Peyer's patch (tissue), 4 donors: ENCODE results near the gene TEX28. TPM values are rescaled to one million over a fixed set of nuclear protein-coding genes. Genes with fewer than 3 reads are reported as not detected.
"Not testable (repeated sequence)": the region's sequence is repeated elsewhere in the genome, so short reads cannot be mapped to it uniquely, and the experiment has no call there.

Source experiments
- DNase-seq, 3 donors: peaks; one replicate each; pipeline ENCODE4 v3.0.0-alpha.2; 2017 to 2019
- H3K27ac ChIP-seq, 4 donors: fragments of 200-600 bp; sonication (generic); one replicate each; pipeline ENCODE4 v1.5.1; 2016 to 2019
- H3K27me3 ChIP-seq, 2 donors: fragments of 200-600 bp; sonication (generic); one replicate each; pipeline ENCODE4 v1.5.1; 2019
- H3K36me3 ChIP-seq, 3 donors: fragments of 200-600 bp; sonication (generic); one replicate each; pipeline ENCODE4 v1.5.1; 2016 to 2019
- H3K4me1 ChIP-seq, 4 donors: fragments of 200-600 bp; sonication (generic); one replicate each; pipeline ENCODE4 v1.5.1; 2016 to 2019
- H3K4me3 ChIP-seq, 4 donors: fragments of 200-600 bp; sonication (generic); 1 replicate in 3 of 4; 2 replicates in 1 of 4; pipeline ENCODE4 v1.5.1; 2016 to 2019; ENCODE audit warnings: mild to moderate bottlenecking in 1 of 4
- H3K9me3 ChIP-seq, 4 donors: fragments of 200-600 bp; sonication (generic); one replicate each; pipeline ENCODE4 v1.5.1; 2016 to 2019; ENCODE audit warnings: mild to moderate bottlenecking in 1 of 4
- total RNA-seq, 4 donors: library from RNA; depleted of rRNA; stranded (reverse); fragments of >200 nt; gene quantifications; one replicate each; pipeline ENCODE4 v1.1.0, GENCODE V29; 2016

TEX28 gene
- total RNA-seq, 4 donors from 2014 or later = not detected

GRCh38 chrX:154248076-154248475 lies 46.8 kb downstream of the TEX28 start:
- not testable (repeated sequence) for H3K27ac ChIP-seq, H3K27me3 ChIP-seq, H3K9me3 ChIP-seq, H3K4me1 ChIP-seq, H3K36me3 ChIP-seq, H3K4me3 ChIP-seq, DNase-seq

GRCh38 chrX:154247377-154248045 lies 47.4 kb downstream of the TEX28 start:
- not testable (repeated sequence) for H3K4me1 ChIP-seq, H3K9me3 ChIP-seq, DNase-seq, H3K27ac ChIP-seq, H3K27me3 ChIP-seq, H3K36me3 ChIP-seq, H3K4me3 ChIP-seq

- not testable (repeated sequence) for H3K27ac ChIP-seq, H3K4me1 ChIP-seq, H3K36me3 ChIP-seq, H3K9me3 ChIP-seq, H3K27me3 ChIP-seq, H3K4me3 ChIP-seq
- DNase-seq = peak in 2 of 3 donors; percentile 15 to 20
Observed at GRCh38 chrX:154239982-154240503, 54.9 kb downstream of the TEX28 start.

GRCh38 chrX:154238939-154239559 lies 55.9 kb downstream of the TEX28 start:
- not testable (repeated sequence) for DNase-seq

GRCh38 chrX:154233620-154234019 lies 61.3 kb downstream of the TEX28 start:
- H3K4me3 ChIP-seq, H3K36me3 ChIP-seq, DNase-seq: not testable (repeated sequence)

More at GRCh38 chrX:154238939-154239559, 55.9 kb downstream of the TEX28 start:
- not testable (repeated sequence) for H3K4me1 ChIP-seq, H3K36me3 ChIP-seq, H3K27ac ChIP-seq, H3K27me3 ChIP-seq, H3K9me3 ChIP-seq, H3K4me3 ChIP-seq

GRCh38 chrX:154231443-154231842 lies 63.5 kb downstream of the TEX28 start:
- not testable (repeated sequence) for H3K4me1 ChIP-seq, H3K27me3 ChIP-seq, DNase-seq, H3K27ac ChIP-seq, H3K9me3 ChIP-seq, H3K36me3 ChIP-seq, H3K4me3 ChIP-seq

More at GRCh38 chrX:154233620-154234019, 61.3 kb downstream of the TEX28 start:
- H3K27me3 ChIP-seq, H3K9me3 ChIP-seq, H3K27ac ChIP-seq, H3K4me1 ChIP-seq: not testable (repeated sequence)

- not testable (repeated sequence) for H3K27me3 ChIP-seq, H3K4me3 ChIP-seq, H3K9me3 ChIP-seq, H3K36me3 ChIP-seq, DNase-seq, H3K27ac ChIP-seq, H3K4me1 ChIP-seq
Observed at GRCh38 chrX:154226706-154227105, 68.2 kb downstream of the TEX28 start.

GRCh38 chrX:154225292-154225691 lies 69.6 kb downstream of the TEX28 start:
- not testable (repeated sequence) for H3K9me3 ChIP-seq, H3K4me3 ChIP-seq, DNase-seq, H3K27ac ChIP-seq, H3K36me3 ChIP-seq, H3K27me3 ChIP-seq, H3K4me1 ChIP-seq

Other genes with a start within 250 kb of the TEX28 start
- 100 to 1,000 TPM in 1 of 4 donors, 10 to 100 TPM in 3; 39.8 to 147 (median 55.4) TPM for gene MECP2, start 197.4 kb downstream of the TEX28 start, total RNA-seq
- gene OPN1LW, start 150.9 kb downstream of the TEX28 start, total RNA-seq = not detected
- gene OPN1MW, start 112.5 kb downstream of the TEX28 start, total RNA-seq = not detected
- gene OPN1MW2, start 75.4 kb downstream of the TEX28 start, total RNA-seq = not detected
- gene OPN1MW3, start 37.5 kb downstream of the TEX28 start, total RNA-seq = not detected
- not detected for gene TKTL1, start 671 bp upstream of the TEX28 start, total RNA-seq
- gene FLNA, start 79.5 kb upstream of the TEX28 start, total RNA-seq = 100 to 1,000 TPM; 143 to 663 (median 328) TPM
- gene EMD, start 84.2 kb upstream of the TEX28 start, total RNA-seq = 10 to 100 TPM; 21.7 to 31.4 (median 26.6) TPM
- 1,000 to 10,000 TPM; 1,992 to 4,644 (median 2,626) TPM for gene RPL10, start 103.3 kb upstream of the TEX28 start, total RNA-seq
- gene DNASE1L1, start 114.1 kb upstream of the TEX28 start, total RNA-seq = 10 to 100 TPM; 23.9 to 41.2 (median 32.2) TPM
- gene TAFAZZIN, start 116.4 kb upstream of the TEX28 start, total RNA-seq = 100 to 1,000 TPM; 105 to 147 (median 112) TPM
- gene ATP6AP1, start 133.6 kb upstream of the TEX28 start, total RNA-seq = 10 to 100 TPM; 11.6 to 80.0 (median 54.9) TPM
- gene GDI1, start 142.0 kb upstream of the TEX28 start, total RNA-seq = 100 to 1,000 TPM in 2 of 4 donors, 10 to 100 TPM in 2; 65.2 to 278 (median 117) TPM
- gene FAM50A, start 149.0 kb upstream of the TEX28 start, total RNA-seq = 100 to 1,000 TPM in 1 of 4 donors, 10 to 100 TPM in 3; 35.6 to 212 (median 54.6) TPM
- gene PLXNA3, start 163.2 kb upstream of the TEX28 start, total RNA-seq = 10 to 100 TPM; 38.0 to 54.6 (median 48.4) TPM
- 10 to 100 TPM in 3 of 4 donors, 1 to 10 TPM in 1; 8.5 to 15.7 (median 10.8) TPM for gene LAGE3, start 184.2 kb upstream of the TEX28 start, total RNA-seq
- gene UBL4A, start 191.5 kb upstream of the TEX28 start, total RNA-seq = 10 to 100 TPM; 20.6 to 45.9 (median 34.6) TPM
- gene SLC10A3, start 195.5 kb upstream of the TEX28 start, total RNA-seq = 10 to 100 TPM; 11.6 to 19.8 (median 16.5) TPM
- gene FAM3A, start 221.1 kb upstream of the TEX28 start, total RNA-seq = 100 to 1,000 TPM in 2 of 4 donors, 10 to 100 TPM in 2; 18.2 to 117 (median 101) TPM